IMR-90 (cell line): Measurements from ENCODE around the gene PM20D2. TPM values are rescaled to one million over a fixed set of nuclear protein-coding genes. Genes with fewer than 3 reads are reported as not detected.

ENCODE experiments used
- ATAC-seq: fragments of 200-7000 bp; cut with Tn5 transposase; 2 replicates; pipeline ENCODE4 v1.9.1; 2020; ENCODE audit warnings: low read depth, mild to moderate bottlenecking, moderate library complexity
- BruUV-seq: library from RNA; stranded (reverse); fragments of 400-500 nt; replicated peaks from 2 replicates; lab custom pipeline; 2021; lab: Mats Ljungman, UMichigan
- CTCF ChIA-PET: fragments of 300-600 bp; formaldehyde crosslinking; extraction: SDS; loops from one replicate; lab custom pipeline; 2021; ENCODE audit warnings: antibody characterized with exemption; lab: Yijun Ruan, JAX
- POLR2A ChIA-PET: fragments of 300-600 bp; sonication (Branson Sonifier 250); formaldehyde crosslinking; loops from one replicate; lab custom pipeline; 2022; ENCODE audit warnings: antibody characterized with exemption; ENCODE audit not compliant: unreplicated experiment; lab: Charles Lee
- DNase-seq: peaks from one replicate; pipeline ENCODE4 v3.0.0; 2013
- H2AFZ ChIP-seq: replicated peaks from 2 replicates; pipeline ENCODE3; 2013; ENCODE audit warnings: low read length, mild to moderate bottlenecking; ENCODE audit not compliant: poor library complexity
- H2AK5ac ChIP-seq: 2 replicates; pipeline ENCODE4 v1.6.1; 2013; ENCODE audit warnings: low read depth, low read length, inconsistent platforms
- H2AK9ac ChIP-seq: replicated peaks from 2 replicates; pipeline ENCODE3; 2013; ENCODE audit warnings: mild to moderate bottlenecking, low read depth, low read length, moderate library complexity; ENCODE audit not compliant: poor library complexity
- H2BK120ac ChIP-seq: 2 replicates; pipeline ENCODE4 v1.6.1; 2013; ENCODE audit warnings: low read depth, low read length, inconsistent platforms
- H2BK15ac ChIP-seq: 3 replicates; pipeline ENCODE4 v1.6.1; 2013; ENCODE audit warnings: low read depth, low read length, inconsistent platforms
- H2BK20ac ChIP-seq: 2 replicates; pipeline ENCODE4 v1.6.1; 2013; ENCODE audit warnings: low read depth, mild to moderate bottlenecking, inconsistent platforms, low read length, moderate library complexity
- H2BK5ac ChIP-seq: 2 replicates; pipeline ENCODE4 v1.6.1; 2013; ENCODE audit warnings: mild to moderate bottlenecking, low read depth, low read length, inconsistent platforms; ENCODE audit not compliant: poor library complexity, severe bottlenecking
- H3K14ac ChIP-seq: replicated peaks from 2 replicates; pipeline ENCODE4 v1.6.1; 2013; ENCODE audit warnings: low read depth, low read length, inconsistent platforms
- H3K18ac ChIP-seq: 2 replicates; pipeline ENCODE4 v1.6.1; 2013; ENCODE audit warnings: low read depth, low read length, control low read depth
- H3K23ac ChIP-seq: 2 replicates; pipeline ENCODE4 v1.6.1; 2013; ENCODE audit warnings: low read depth, low read length, inconsistent platforms
- H3K27ac ChIP-seq: 2 replicates; pipeline ENCODE4 v1.5.1; 2013; ENCODE audit warnings: mild to moderate bottlenecking, control low read depth, low read length; ENCODE audit not compliant: insufficient read depth
- H3K27me3 ChIP-seq: 2 replicates; pipeline ENCODE4 v1.6.1; 2013; ENCODE audit warnings: low read length; ENCODE audit not compliant: control insufficient read depth, insufficient read depth
- H3K36me3 ChIP-seq: 2 replicates; pipeline ENCODE4 v1.6.1; 2013; ENCODE audit warnings: low read length, mixed read lengths; ENCODE audit not compliant: control insufficient read depth, insufficient read depth
- H3K4ac ChIP-seq: 2 replicates; pipeline ENCODE4 v1.6.1; 2013; ENCODE audit warnings: low read depth, low read length, inconsistent platforms
- H3K4me1 ChIP-seq: 2 replicates; pipeline ENCODE4 v1.6.1; 2013; ENCODE audit warnings: low read length, mixed read lengths; ENCODE audit not compliant: control insufficient read depth, insufficient read depth
- H3K4me2 ChIP-seq: 2 replicates; pipeline ENCODE4 v1.6.1; 2013; ENCODE audit warnings: low read depth, mild to moderate bottlenecking, control low read depth, low read length, moderate library complexity
- H3K4me3 ChIP-seq: 2 replicates; pipeline ENCODE4 v1.5.1; 2013; ENCODE audit warnings: low read depth, mild to moderate bottlenecking, control low read depth, low read length, moderate library complexity; ENCODE audit not compliant: insufficient read depth
- H3K56ac ChIP-seq: 2 replicates; pipeline ENCODE4 v1.6.1; 2013; ENCODE audit warnings: low read length, inconsistent platforms; ENCODE audit not compliant: insufficient read depth; ENCODE audit errors: extremely low read depth
- H3K79me1 ChIP-seq, 2 experiments: 2 replicates each; pipeline ENCODE4 v1.6.1; 2013; ENCODE audit warnings: low read length in 2 of 2, inconsistent platforms in 1 of 2, low read depth in 1 of 2
- H3K9ac ChIP-seq: 2 replicates; pipeline ENCODE4 v1.6.1; 2013; ENCODE audit warnings: low read depth, low read length, control low read depth
- H3K9me1 ChIP-seq: 2 replicates; pipeline ENCODE4 v1.6.1; 2013; ENCODE audit warnings: low read length, inconsistent platforms; ENCODE audit not compliant: insufficient read depth
- H3K9me3 ChIP-seq: 2 replicates; pipeline ENCODE4 v1.6.1; 2013; ENCODE audit warnings: low read length; ENCODE audit not compliant: control insufficient read depth, insufficient read depth
- H4K20me1 ChIP-seq: 2 replicates; pipeline ENCODE4 v1.6.1; 2013; ENCODE audit warnings: low read length, inconsistent platforms; ENCODE audit not compliant: insufficient read depth
- H4K5ac ChIP-seq: 2 replicates; pipeline ENCODE4 v1.6.1; 2013; ENCODE audit warnings: mild to moderate bottlenecking, low read depth, low read length, control low read depth
- H4K8ac ChIP-seq, 2 experiments: 2 replicates each; pipeline ENCODE4 v1.6.1; 2013; ENCODE audit warnings: low read depth in 2 of 2, low read length in 2 of 2, control low read depth in 1 of 2, inconsistent platforms in 1 of 2
- H4K91ac ChIP-seq: 2 replicates; pipeline ENCODE4 v1.6.1; 2013; ENCODE audit warnings: low read depth, low read length, inconsistent platforms; ENCODE audit not compliant: insufficient read depth
- CEBPB ChIP-seq: IDR thresholded peaks from 2 replicates; pipeline ENCODE4 v1.6.1; 2012; ENCODE audit warnings: low read depth, low read length, improper control_type of control experiment
- FOS ChIP-seq: fragments of 150-350 bp; IDR thresholded peaks from 2 replicates; pipeline ENCODE4 v1.6.1; 2016; ENCODE audit warnings: low read depth, low read length
- MAFK ChIP-seq: IDR thresholded peaks from 2 replicates; pipeline ENCODE4 v1.6.1; 2012; ENCODE audit warnings: low read depth, low read length, improper control_type of control experiment
- RCOR1 ChIP-seq: IDR thresholded peaks from 2 replicates; pipeline ENCODE4 v1.6.1; 2012; ENCODE audit warnings: mild to moderate bottlenecking, low read length, improper control_type of control experiment; ENCODE audit not compliant: insufficient replicate concordance
- WGBS, 2 experiments: methylation state at CpG; one replicate each; pipeline versions ENCODE4 v1.1.5 to v1.1.7; 2013; ENCODE audit warnings: missing lambda C conversion rate in 2 of 2; ENCODE audit not compliant: insufficient read length in 1 of 2; ENCODE audit errors: extremely low coverage in 2 of 2; 5-methylcytosine and 5-hydroxymethylcytosine counted together
- dilution Hi-C: fragments of 300-500 bp; cut with HindIII; formaldehyde crosslinking; loops from one replicate; pipeline ENCODE4 v1.14.3; 2018; ENCODE audit warnings: low sequenced_read_pairs; ENCODE audit not compliant: unreplicated experiment
- in situ Hi-C: fragments of 300-500 bp; cut with MboI; formaldehyde crosslinking; loops from 3 replicates; pipeline ENCODE4 v1.14.3; 2019; ENCODE audit warnings: low sequenced_read_pairs, inconsistent platforms, mixed read lengths
- intact Hi-C: fragments of 100-400 bp; cut with micrococcal nuclease; formaldehyde crosslinking; loops from 2 replicates; pipeline ENCODE4 v1.10.0; 2022
- polyA plus RNA-seq, 3 experiments: library from polyadenylated mRNA; depleted of rRNA; stranded (reverse); fragments of >200 nt; gene quantifications; 2 replicates each; pipeline ENCODE4 v1.2.3, GENCODE V29; 2012; ENCODE audit warnings: low replicate concordance in 1 of 3
- total RNA-seq: library from RNA; depleted of rRNA; stranded (reverse); fragments of >200 nt; gene quantifications from 2 replicates; pipeline ENCODE4 v1.2.3, GENCODE V29; 2012
- TF ChIP-seq, protein P1 (sequence below): fragments of 150-350 bp; IDR thresholded peaks from 2 replicates; pipeline ENCODE4 v1.6.1; 2016; ENCODE audit warnings: low read depth, mild to moderate bottlenecking, low read length, moderate library complexity, borderline replicate concordance

The PM20D2 gene
- total and polyA plus RNA-seq, 2 of the 4 experiments (the other 2 are of a cell fraction): 6.0 to 6.5 TPM

DNA sequence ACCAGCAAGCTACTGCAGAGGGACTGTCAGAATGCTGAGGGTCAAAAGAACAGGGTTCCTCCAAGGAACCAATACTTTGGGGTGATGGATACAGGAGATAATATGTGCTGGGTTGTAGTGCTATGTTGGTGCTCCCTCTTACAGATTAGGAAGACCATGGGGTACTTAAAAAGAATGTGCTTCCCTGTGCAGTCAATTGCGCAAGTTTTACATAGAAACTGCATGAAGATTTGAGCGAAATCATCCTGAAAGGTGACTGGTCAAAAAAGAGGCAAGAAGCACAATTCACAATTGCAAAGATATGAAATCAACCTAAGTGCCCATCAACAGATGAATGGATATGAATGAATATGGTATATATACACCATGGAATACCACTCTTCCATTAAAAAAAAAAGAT, 37.4 kb downstream of the PM20D2 start:
- Histone ChIP-seq H3K27me3 (peaks cover 8% of the 10 kb centered on the region; the same call in 1 of the 2 replicates), H3K23ac (no peak overlapping the region), H3K4ac (no peak overlapping the region), H4K91ac (no peak overlapping the region), H3K4me1 (no peaks in the 10 kb centered on the region), H3K9me1 (no peaks in the 10 kb centered on the region), H2BK15ac (no peak overlapping the region), H2AFZ (no peak overlapping the region), H3K9me3 (no peaks in the 10 kb centered on the region), H3K4me2 (no peak overlapping the region), H2AK9ac (no peak overlapping the region), H4K20me1 (no peaks in the 10 kb centered on the region), H3K4me3 (no peak overlapping the region), H3K36me3 (no peaks in the 10 kb centered on the region), H3K27ac (no peak overlapping the region), H2BK120ac (no peak overlapping the region), H3K18ac (no peak overlapping the region), H3K56ac (no peak overlapping the region), H3K9ac (no peak overlapping the region), H2AK5ac (no peak overlapping the region), H3K14ac (no peak overlapping the region), H2BK20ac (no peak overlapping the region), H3K79me1 (no peaks in the 10 kb centered on the region), H4K5ac (no peak overlapping the region), H4K8ac (no peak overlapping the region), H2BK5ac (no peak overlapping the region)
- no CpG with 5 or more reads among the region's 2 CpGs for WGBS, 2 experiments
- ATAC-seq: no peak
- no TSS peak for BruUV-seq
- POLR2A ChIA-PET: no interaction called here
- no peak for TF ChIP-seq FOS
- TF ChIP-seq RCOR1: no peak
- TF ChIP-seq, protein P1, sequence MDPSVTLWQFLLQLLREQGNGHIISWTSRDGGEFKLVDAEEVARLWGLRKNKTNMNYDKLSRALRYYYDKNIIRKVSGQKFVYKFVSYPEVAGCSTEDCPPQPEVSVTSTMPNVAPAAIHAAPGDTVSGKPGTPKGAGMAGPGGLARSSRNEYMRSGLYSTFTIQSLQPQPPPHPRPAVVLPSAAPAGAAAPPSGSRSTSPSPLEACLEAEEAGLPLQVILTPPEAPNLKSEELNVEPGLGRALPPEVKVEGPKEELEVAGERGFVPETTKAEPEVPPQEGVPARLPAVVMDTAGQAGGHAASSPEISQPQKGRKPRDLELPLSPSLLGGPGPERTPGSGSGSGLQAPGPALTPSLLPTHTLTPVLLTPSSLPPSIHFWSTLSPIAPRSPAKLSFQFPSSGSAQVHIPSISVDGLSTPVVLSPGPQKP: no peak
- peak; percentile 63 for TF ChIP-seq CEBPB
- no peak for TF ChIP-seq MAFK
- dilution Hi-C loops: no loop called here
- in situ Hi-C loops: no loop called here
- CTCF ChIA-PET: no interaction called here
- no peak for DNase-seq
- intact Hi-C loops: no loop called here
